H7 (cell line): ENCODE results near the gene FOXK2. TPM values are rescaled to one million over a fixed set of nuclear protein-coding genes. Genes with fewer than 3 reads are reported as not detected.

Source experiments
- DNase-seq: peaks from one replicate; pipeline ENCODE4 v3.0.0; 2012
- H3K27me3 ChIP-seq: 2 replicates; pipeline ENCODE4 v1.6.0; 2011; ENCODE audit warnings: mild to moderate bottlenecking, low read length; ENCODE audit not compliant: control insufficient read depth, insufficient read depth
- H3K36me3 ChIP-seq: replicated peaks from 2 replicates; pipeline ENCODE4 v1.5.1; 2011; ENCODE audit warnings: low read length; ENCODE audit not compliant: control insufficient read depth, insufficient read depth
- H3K4me3 ChIP-seq: 2 replicates; pipeline ENCODE4 v1.5.1; 2011; ENCODE audit warnings: low read depth, mild to moderate bottlenecking, control low read depth, low read length, moderate library complexity; ENCODE audit not compliant: insufficient read depth
- total RNA-seq: library from RNA; depleted of rRNA; stranded (reverse); fragments of >200 nt; shearing (Covaris generic); gene quantifications from 2 replicates; pipeline ENCODE4 v1.2.3, GENCODE V29; 2014

FOXK2 gene
- total RNA-seq, 1 experiment from 2014 or later, result 54.1 TPM

- no peak for DNase-seq
- Histone ChIP-seq H3K36me3 (peaks cover 20% of the 10 kb centered on the region), H3K4me3 (no peak overlapping the region), H3K27me3 (no peaks in the 10 kb centered on the region)
Observed at GRCh38 chr17:82602986-82603710, 83.6 kb downstream of the FOXK2 start.

DNA sequence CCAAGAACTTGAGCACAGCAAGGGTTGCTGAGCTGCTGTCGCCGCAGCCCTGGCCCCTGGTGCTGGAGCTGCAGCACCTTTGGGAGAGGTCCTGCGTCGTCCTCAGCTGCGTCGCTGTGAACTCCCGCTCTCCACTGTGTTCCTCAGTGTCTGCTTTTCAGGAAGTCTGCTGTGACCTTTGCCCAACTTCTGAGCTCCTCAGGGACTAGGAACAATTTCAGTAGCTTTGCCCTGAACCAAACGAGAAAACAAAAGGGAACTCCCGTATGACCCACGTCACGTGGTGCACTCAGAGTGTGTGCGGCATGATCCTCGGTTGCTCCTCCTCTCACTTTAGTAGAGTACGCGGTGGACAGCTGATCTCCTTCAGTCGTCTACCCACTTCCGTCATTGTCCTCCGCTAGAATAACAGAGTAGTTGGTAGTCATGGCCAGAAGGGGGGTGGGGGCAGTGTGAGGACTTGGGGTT lies 84.5 kb downstream of the FOXK2 start:
- DNase-seq, result no peak
- no peaks in the 10 kb centered on the region for H3K27me3 ChIP-seq
- H3K4me3 ChIP-seq, result no peak overlapping the region
- peaks cover 20% of the 10 kb centered on the region for H3K36me3 ChIP-seq

DNA sequence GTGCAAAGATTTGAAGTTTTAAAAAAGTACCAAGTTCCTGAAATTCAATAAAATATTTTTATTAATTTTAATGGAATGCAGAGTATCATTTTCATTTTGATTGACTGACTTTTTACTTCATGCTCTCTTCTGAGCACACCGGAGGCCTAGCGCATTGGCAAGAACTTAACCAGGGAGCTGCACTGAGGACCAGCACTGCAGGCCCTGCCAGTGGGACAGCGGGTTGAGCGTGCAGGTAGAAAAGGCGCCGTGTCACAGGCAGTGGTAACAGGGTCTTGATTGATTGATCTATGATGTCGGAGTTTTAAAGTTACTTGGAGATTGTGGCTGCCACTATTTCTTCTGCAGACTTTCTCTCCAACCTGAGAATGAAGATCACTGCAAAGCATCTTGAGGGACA lies 85.0 kb downstream of the FOXK2 start:
- H3K36me3 ChIP-seq, result peaks cover 20% of the 10 kb centered on the region
- no peak overlapping the region for H3K4me3 ChIP-seq
- no peaks in the 10 kb centered on the region for H3K27me3 ChIP-seq
- DNase-seq, result no peak

- no peaks in the 10 kb centered on the region for H3K27me3 ChIP-seq
- no peak for DNase-seq
- peaks cover 15% of the 10 kb centered on the region for H3K36me3 ChIP-seq
- no peak overlapping the region for H3K4me3 ChIP-seq
Observed at GRCh38 chr17:82605939-82606600, 86.5 kb downstream of the FOXK2 start.

DNA sequence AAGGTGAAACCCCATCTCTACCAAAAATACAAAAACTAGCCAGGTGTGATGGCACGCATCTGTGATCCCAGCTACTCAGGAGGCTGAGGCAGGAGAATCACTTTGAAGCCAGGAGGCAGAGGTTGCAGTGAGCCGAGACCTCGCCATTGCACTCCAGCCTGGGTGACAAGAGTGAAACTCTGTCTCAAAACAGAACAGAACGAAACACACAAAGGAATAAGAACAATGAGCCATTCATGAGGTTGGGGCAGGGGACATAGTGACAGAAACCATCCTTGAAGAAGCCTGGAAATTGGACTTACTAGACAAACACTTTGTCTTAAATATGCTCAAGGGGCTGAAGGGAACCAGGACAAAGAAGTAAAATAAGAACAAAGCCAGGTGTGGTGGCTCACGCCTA lies 89.3 kb downstream of the FOXK2 start:
- DNase-seq, result no peak
- H3K27me3 ChIP-seq, result no peaks in the 10 kb centered on the region
- H3K36me3 ChIP-seq, result peaks cover 3% of the 10 kb centered on the region; the same call in 1 of the 2 replicates
- no peak overlapping the region for H3K4me3 ChIP-seq

GRCh38 chr17:82609655-82610054 lies 90.1 kb downstream of the FOXK2 start:
- H3K36me3 ChIP-seq, result no peaks in the 10 kb centered on the region
- no peak overlapping the region for H3K4me3 ChIP-seq
- H3K27me3 ChIP-seq, result no peaks in the 10 kb centered on the region
- no peak for DNase-seq

GRCh38 chr17:82611140-82612058 lies 91.9 kb downstream of the FOXK2 start:
- DNase-seq, result no peak
- H3K4me3 ChIP-seq, result no peak overlapping the region
- H3K36me3 ChIP-seq, result peaks cover 8% of the 10 kb centered on the region
- H3K27me3 ChIP-seq, result no peaks in the 10 kb centered on the region

- peak; percentile 70 for DNase-seq
- Histone ChIP-seq H3K4me3 (no peak overlapping the region), H3K27me3 (no peaks in the 10 kb centered on the region), H3K36me3 (peaks cover 16% of the 10 kb centered on the region)
Observed at GRCh38 chr17:82613283-82614094, 94.0 kb downstream of the FOXK2 start.

DNA sequence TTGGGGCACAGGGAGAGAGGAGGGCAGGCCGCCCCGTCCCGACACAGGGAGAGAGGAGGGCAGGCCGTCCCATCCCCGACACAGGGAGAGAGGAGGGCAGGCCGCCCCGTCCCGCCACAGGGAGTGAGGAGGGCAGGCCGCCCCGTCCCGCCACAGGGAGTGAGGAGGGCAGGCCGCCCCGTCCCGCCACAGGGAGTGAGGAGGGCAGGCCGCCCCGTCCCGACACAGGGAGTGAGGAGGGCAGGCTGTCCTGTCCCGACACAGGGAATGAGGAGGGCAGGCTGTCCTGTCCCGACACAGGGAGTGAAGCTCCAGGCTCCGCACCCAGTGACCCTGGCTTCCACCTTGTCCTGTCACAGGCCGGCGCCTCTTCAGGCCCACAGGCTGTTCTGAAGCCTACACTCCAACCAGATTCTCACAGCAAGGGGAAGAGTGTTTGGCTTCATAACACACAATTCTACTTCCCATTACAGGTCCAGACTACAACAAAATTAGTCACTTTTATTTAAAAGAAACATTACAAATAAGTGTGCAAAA lies 94.6 kb downstream of the FOXK2 start:
- Histone ChIP-seq H3K36me3 (peaks cover 16% of the 10 kb centered on the region), H3K4me3 (no peak overlapping the region), H3K27me3 (no peaks in the 10 kb centered on the region)
- no peak for DNase-seq

GRCh38 chr17:82615084-82616020 lies 95.8 kb downstream of the FOXK2 start:
- peaks cover 18% of the 10 kb centered on the region for H3K36me3 ChIP-seq

GRCh38 chr17:82616021-82616711 lies 96.6 kb downstream of the FOXK2 start:
- no peak for DNase-seq
- H3K36me3 ChIP-seq, result peaks cover 19% of the 10 kb centered on the region
- no peak overlapping the region for H3K4me3 ChIP-seq
- H3K27me3 ChIP-seq, result no peaks in the 10 kb centered on the region

More at GRCh38 chr17:82615084-82616020, 95.8 kb downstream of the FOXK2 start:
- Histone ChIP-seq H3K4me3 (no peak overlapping the region), H3K27me3 (no peaks in the 10 kb centered on the region)
- no peak for DNase-seq

DNA sequence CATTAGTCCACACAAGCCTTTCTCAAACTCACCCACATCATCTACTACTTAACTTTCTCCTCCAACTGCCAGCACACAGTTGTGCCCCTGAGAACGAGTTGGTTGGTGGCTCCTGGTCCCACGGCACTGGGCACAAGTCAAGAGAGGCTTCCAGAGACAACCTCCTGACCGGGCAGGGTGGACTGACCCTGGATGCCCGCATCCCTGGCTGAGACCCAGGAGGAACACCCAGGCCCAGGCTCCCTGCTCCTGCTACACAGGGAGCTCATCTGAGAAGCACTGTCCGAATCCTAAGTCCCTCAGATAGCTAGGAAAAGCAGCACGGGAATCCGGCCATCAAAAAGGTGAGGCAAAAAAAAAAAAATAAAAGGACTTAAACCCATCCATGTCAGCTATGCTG lies 99.7 kb downstream of the FOXK2 start:
- Histone ChIP-seq H3K36me3 (peaks cover 26% of the 10 kb centered on the region), H3K27me3 (no peaks in the 10 kb centered on the region), H3K4me3 (no peak overlapping the region)
- DNase-seq, result no peak
